ENCODE measurements around the gene GGTLC1.

- TF ChIP-seq, protein P1, sequence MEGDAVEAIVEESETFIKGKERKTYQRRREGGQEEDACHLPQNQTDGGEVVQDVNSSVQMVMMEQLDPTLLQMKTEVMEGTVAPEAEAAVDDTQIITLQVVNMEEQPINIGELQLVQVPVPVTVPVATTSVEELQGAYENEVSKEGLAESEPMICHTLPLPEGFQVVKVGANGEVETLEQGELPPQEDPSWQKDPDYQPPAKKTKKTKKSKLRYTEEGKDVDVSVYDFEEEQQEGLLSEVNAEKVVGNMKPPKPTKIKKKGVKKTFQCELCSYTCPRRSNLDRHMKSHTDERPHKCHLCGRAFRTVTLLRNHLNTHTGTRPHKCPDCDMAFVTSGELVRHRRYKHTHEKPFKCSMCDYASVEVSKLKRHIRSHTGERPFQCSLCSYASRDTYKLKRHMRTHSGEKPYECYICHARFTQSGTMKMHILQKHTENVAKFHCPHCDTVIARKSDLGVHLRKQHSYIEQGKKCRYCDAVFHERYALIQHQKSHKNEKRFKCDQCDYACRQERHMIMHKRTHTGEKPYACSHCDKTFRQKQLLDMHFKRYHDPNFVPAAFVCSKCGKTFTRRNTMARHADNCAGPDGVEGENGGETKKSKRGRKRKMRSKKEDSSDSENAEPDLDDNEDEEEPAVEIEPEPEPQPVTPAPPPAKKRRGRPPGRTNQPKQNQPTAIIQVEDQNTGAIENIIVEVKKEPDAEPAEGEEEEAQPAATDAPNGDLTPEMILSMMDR (IDR thresholded peaks at IDR 0.05; ENCODE audit: low read length), result no peak
- no peak for TF ChIP-seq EZH2 (optimal IDR thresholded peaks at IDR 0.05; ENCODE audit: low read depth, low read length)
Observed at GRCh38 chr20:23959054-23959453, 29.5 kb downstream of the GGTLC1 start.

Data from MM.1S (cell line).